Activated CD8-positive, alpha-beta memory T cell treated with anti-CD3 and anti-CD28 coated beads, Interleukin-2, amount 50 U/mL, for 4 hours (primary cell): Measurements from ENCODE around the gene ZNF892.
"Not testable (repeated sequence)": the region's sequence is repeated elsewhere in the genome, so short reads cannot be mapped to it uniquely, and the experiment has no call there.

Experiments used
- DNase-seq: peaks from one replicate; pipeline ENCODE4 v3.0.0-alpha.2; 2020

ZNF892 gene

DNA sequence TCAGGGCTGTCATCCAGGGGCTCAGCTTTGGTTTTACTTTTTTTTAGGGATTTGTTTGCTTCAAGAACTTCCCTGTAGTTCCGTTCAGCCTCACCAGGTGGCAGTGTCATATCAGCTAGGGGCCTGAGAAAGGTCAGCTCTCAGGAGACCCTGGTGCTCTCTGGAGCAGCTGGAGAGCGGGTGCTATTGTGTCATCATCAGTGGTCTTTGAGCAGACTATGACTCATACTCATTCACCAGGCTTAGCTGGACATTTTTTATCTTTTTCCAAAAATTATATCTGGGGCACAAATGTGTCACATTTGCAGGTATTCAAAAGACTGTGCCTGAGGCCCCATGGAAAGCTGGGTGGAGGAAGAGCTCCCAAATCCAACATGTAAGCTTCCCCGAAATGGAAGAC is 24.4 kb downstream of the ZNF892 start:
- no peak for DNase-seq

DNA sequence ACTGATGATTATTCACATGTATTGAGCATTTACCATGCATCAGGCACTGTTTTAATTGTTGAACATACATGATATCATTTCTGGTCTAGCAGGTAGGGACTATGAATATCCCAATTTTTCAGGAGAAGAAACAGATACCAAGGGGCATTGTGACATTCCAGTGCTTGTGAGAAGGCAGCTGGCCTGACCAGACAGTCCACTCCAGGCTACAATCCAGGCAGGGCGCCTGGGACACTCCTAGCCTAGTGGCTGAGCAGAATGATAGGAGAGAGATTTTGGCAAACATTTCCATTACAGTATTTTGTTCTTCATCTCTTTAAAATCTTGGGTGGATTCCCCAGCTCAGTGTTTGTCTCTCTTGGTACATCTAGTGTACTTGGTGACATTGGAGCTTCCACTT is 24.9 kb downstream of the ZNF892 start:
- DNase-seq, result no peak

DNA sequence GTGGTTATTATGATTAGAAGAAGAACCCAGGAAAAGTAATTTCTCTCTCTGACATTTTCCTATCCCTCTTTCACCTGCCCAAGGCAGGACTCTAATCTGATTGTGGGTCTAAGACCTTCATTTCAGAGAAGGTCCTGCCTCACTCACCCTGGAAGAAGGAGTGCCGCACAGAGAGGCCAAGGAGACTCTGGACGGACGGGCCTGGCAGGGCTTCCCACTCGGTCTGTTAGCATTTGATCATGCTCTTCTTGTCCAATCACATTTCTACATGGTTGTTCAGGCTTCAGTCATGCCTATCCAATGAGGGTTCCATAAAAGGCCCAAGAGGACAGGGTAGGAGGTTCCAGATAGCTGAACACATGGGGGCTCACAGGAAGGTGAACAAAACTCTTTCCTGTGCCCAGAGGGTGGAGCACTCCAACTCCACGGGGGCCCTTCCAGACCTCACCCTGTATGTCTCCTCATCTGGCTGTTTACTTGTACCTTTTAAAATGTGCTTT is 27.0 kb downstream of the ZNF892 start:
- DNase-seq, result no peak

DNA sequence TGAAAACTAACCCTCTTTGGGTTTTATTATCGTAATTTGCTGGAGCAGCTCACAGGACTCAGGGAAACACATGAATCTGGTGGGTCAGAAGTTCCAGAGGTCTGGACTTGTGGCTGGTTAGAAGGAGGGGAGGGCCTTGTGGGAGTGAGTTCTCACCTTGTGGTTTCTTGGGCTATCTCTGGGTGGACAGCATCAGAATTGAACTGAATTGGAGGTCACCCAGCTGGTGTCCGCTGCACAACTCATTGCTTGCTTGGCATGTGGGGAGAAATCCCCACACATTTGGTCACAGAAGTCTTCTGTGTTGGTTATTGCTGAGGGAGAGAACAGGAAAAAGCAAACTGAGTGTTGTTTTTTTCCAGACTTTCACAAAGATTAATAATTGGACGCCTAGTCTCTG is 27.5 kb downstream of the ZNF892 start:
- no peak for DNase-seq

DNA sequence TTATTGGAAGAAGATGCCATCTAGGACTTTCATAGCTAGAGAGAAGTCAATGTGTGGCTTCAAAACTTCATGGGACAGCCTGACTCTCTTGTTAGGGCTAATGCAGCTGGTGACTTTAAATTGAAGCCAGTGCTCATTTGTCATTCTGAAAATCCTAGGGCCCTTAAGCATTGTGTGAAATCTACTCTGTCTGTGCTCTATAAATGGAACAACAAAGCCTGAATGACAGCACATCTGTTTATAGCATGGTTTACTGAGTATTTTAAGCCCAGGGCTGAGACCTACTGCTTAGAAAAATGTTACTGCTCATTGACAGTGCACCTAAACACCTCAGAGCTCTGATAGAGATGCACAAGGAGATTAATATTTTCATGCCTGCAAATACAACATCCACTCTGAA is 30.8 kb downstream of the ZNF892 start:
- DNase-seq, result no peak

DNA sequence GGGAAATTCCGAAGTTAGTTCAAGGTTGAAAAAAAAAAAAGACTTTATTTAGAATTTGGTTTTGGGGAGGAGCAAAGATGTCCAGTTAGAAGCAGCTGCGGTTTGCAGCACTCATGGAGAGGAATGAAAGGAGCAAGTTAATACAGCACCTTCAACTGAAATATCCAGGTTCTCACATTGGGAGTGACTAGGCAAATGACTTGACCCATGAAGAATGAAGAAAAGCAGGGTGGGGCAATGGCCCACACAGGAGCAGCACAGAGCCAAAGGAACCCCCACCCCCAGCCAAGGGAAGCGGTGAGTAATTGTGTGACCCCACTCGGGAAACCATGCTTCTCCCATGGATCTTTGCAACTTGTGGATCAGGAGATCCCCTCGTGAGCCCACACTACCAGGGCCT is 32.8 kb downstream of the ZNF892 start:
- DNase-seq, result no peak

DNA sequence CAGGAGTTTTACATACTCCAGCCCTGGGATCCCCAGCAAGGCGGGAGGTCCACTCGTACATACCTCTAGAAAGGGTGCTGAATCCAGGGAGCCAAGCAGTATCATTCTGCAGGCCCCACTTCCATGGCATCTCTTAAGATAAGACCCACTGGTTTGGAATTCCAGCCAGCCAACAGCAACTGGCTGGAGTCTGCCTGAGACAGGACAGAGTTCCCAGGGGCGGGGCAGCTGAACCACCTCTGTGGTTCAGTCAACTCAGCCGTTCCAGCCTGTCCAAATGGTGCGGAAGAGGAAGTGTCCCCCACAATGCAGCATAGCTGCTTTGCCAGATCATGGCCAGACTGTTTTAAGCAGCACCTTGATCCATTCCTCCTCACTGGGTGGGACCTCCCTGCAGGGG is 33.2 kb downstream of the ZNF892 start:
- DNase-seq, result no peak

DNA sequence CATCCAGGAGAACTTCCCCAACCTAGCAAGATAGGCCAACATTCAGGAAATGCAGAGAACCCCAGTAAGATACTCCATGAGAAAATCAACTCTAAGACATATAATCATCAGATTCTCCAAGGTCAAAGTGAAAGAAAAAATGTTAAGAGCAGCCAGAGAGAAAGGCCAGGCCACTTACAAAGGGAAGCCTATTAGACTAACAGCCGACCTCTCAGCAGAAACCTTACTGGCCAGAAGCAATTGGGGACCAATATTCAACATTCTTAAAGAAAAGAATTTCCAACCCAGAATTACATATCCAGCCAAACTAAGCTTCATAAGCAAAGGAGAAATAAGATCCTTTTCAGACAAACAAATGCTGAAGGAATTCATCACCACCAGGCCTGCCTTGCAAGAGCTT is 34.8 kb downstream of the ZNF892 start:
- DNase-seq, result not testable (repeated sequence)
